Measurements from ENCODE around the gene BID. TPM values are rescaled to one million over a fixed set of nuclear protein-coding genes. Genes with fewer than 3 reads are reported as not detected.

Gene BID
- total and polyA plus RNA-seq, 2 of the 8 experiments (the other 6 are each of a cell fraction or from before 2014, with no cell fraction given): 39.3 to 114 TPM

DNA sequence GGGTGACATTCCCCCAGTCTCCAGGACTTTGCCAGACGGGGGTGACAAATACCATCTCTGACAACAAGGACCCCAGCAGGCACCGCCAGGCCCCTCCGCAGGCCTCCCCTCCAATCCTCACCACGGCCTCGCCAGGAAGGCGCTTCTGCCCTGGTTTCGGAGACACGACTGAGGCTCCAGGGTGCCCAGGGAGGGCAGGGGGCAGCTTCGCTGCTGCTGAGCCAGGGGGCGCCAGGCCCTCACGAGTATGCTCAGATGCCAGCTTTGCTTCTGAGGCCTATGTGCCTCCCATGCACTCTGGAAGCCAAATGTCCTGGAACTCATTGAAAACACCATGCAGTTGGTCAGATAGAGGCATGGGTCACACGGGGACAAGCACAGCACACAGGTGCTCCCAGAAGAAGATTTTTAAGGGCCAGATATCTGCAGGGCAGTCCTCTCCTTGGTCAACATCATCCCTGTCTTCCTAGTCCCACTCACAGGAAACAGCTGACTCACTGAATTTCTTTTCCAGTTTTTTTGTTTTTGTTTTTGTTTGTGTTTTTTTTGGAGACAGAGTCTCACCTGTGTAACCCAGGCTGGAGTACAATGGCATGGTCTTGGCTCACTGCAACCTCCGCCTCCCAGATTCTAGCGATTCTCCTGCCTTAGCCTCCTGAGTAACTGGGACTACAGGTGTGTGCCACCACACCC, 19.9 kb downstream of the BID start:
- no peak overlapping the region for H3K27ac ChIP-seq (ENCODE audit: low read depth, low read length)
- WGBS, 2 experiments (ENCODE audit: extremely low coverage in 1 of 2, insufficient coverage in 1 of 2, insufficient read length in 1 of 2, insufficient replicate concordance in 2 of 2, low coverage in 1 of 2, low lambda C conversion rate in 2 of 2, missing lambda C conversion rate in 1 of 2): 84% methylated on average over 11 of the region's 14 CpGs; no CpG with 5 or more reads in 1 of the 2 experiments
- no peaks in the 10 kb centered on the region for H3K23me2 ChIP-seq (ENCODE audit: low read depth, low read length)
- H2BK20ac ChIP-seq (ENCODE audit: low read length): no peak overlapping the region
- no peak overlapping the region for H3K4me2 ChIP-seq (ENCODE audit: insufficient read depth in 1 of 2, low read depth in 2 of 2, low read length in 2 of 2)
- no peak overlapping the region for H3K9ac ChIP-seq (replicated peaks in 1 of 4; ENCODE audit: extremely low read depth in 1 of 4, low read depth in 3 of 4, low read length in 3 of 4)
- no peak overlapping the region for H4K91ac ChIP-seq (replicated peaks; ENCODE audit: insufficient read length, low read length)
- H3K4me3 ChIP-seq (ENCODE audit: extremely low read depth in 1 of 4, insufficient read depth in 2 of 4, low read depth in 3 of 4, low read length in 4 of 4): no peak overlapping the region
- no peaks in the 10 kb centered on the region; a peak in 1 of 7 replicates for H3K4me1 ChIP-seq (replicated peaks in 1 of 4; ENCODE audit: control insufficient read depth in 3 of 4, insufficient read depth in 4 of 4, low read length in 3 of 4)
- H3K27me3 ChIP-seq (replicated peaks in 1 of 4; ENCODE audit: control insufficient read depth in 3 of 4, extremely low read depth in 1 of 4, insufficient read depth in 3 of 4, low read length in 3 of 4): no peaks in the 10 kb centered on the region
- no peaks in the 10 kb centered on the region for H3K9me3 ChIP-seq (ENCODE audit: insufficient read depth in 2 of 2, low read depth in 1 of 2, low read length in 1 of 2)
- H2BK15ac ChIP-seq (ENCODE audit: low read length): no peak overlapping the region
- peaks cover 0 to 3% of the 10 kb centered on the region in 2 experiments for H4K20me1 ChIP-seq (replicated peaks in 1 of 2; ENCODE audit: control insufficient read depth in 1 of 2, insufficient read depth in 2 of 2, low read length in 2 of 2)
- no peak overlapping the region for H2BK120ac ChIP-seq (replicated peaks; ENCODE audit: low read depth, low read length)
- peaks cover 0 to 3% of the 10 kb centered on the region in 2 experiments; a peak in 2 of 4 replicates for H3K79me2 ChIP-seq (ENCODE audit: control insufficient read depth in 1 of 2, insufficient read depth in 2 of 2, low read length in 2 of 2)
- H2AFZ ChIP-seq (ENCODE audit: low read length): no peak overlapping the region
- POLR2A ChIA-PET (ENCODE audit: partially characterized antibody): interaction anchor here (0.9 to 1.1 kb wide), 2 partner anchors 19 to 31 kb away, joined by 3 read pairs; no protein-coding TSS in a partner anchor
- FAIRE-seq (no peak), DNase-seq (ENCODE audit: low read depth in 1 of 2, low spot score in 2 of 2) (no peak)
- H2BK5ac ChIP-seq (ENCODE audit: low read depth, low read length): no peak overlapping the region
- no peak overlapping the region for H2BK12ac ChIP-seq (ENCODE audit: low read depth, low read length)
- no peaks in the 10 kb centered on the region for H3K36me3 ChIP-seq (ENCODE audit: control insufficient read depth in 2 of 4, insufficient read depth in 4 of 4, low read length in 3 of 4)
- no peak overlapping the region for H4K5ac ChIP-seq (ENCODE audit: insufficient read length, low read depth, low read length)
- H3K79me1 ChIP-seq (ENCODE audit: low read depth, low read length): peaks cover 14% of the 10 kb centered on the region
- no peak overlapping the region for H2AK5ac ChIP-seq (ENCODE audit: low read depth, low read length)
- H3K14ac ChIP-seq (ENCODE audit: insufficient read length): no peak overlapping the region
- H3K18ac ChIP-seq (ENCODE audit: extremely low read depth, low read length): no peak overlapping the region
- no peak overlapping the region for H3K56ac ChIP-seq (replicated peaks; ENCODE audit: insufficient read length, low read depth, low read length)
- no peak overlapping the region for H4K8ac ChIP-seq (ENCODE audit: extremely low read depth, insufficient read depth, low read length)
- no peak overlapping the region for H3K23ac ChIP-seq (ENCODE audit: insufficient read length)
- no peak overlapping the region for H3K4ac ChIP-seq (replicated peaks; ENCODE audit: insufficient read length, low read depth, low read length)
- CTCF ChIA-PET (ENCODE audit: partially characterized antibody): interaction anchor here (0.8 to 8.4 kb wide), 8 partner anchors 10 to 138 kb away, joined by 3 to 93 read pairs (median 4); no protein-coding TSS in a partner anchor
- TF ChIP-seq SRF (IDR thresholded peaks at IDR 0.05; ENCODE audit: low read depth, low read length): no peak
- TF ChIP-seq TEAD4 (IDR thresholded peaks at IDR 0.05; ENCODE audit: low read depth, low read length): no peak
- no peak for TF ChIP-seq ASH2L (IDR thresholded peaks at IDR 0.05; ENCODE audit: low read length)
- no peak for TF ChIP-seq PHF8 (conservative IDR thresholded peaks at IDR 0.05; ENCODE audit: low read depth, low read length)
- TF ChIP-seq RAD21 (IDR thresholded peaks at IDR 0.05 in 1 of 2, conservative IDR thresholded peaks at IDR 0.05 in 1 of 2; ENCODE audit: low read depth in 2 of 2, low read length in 2 of 2): peak; percentile 86 to 89
- TF ChIP-seq, protein P1, sequence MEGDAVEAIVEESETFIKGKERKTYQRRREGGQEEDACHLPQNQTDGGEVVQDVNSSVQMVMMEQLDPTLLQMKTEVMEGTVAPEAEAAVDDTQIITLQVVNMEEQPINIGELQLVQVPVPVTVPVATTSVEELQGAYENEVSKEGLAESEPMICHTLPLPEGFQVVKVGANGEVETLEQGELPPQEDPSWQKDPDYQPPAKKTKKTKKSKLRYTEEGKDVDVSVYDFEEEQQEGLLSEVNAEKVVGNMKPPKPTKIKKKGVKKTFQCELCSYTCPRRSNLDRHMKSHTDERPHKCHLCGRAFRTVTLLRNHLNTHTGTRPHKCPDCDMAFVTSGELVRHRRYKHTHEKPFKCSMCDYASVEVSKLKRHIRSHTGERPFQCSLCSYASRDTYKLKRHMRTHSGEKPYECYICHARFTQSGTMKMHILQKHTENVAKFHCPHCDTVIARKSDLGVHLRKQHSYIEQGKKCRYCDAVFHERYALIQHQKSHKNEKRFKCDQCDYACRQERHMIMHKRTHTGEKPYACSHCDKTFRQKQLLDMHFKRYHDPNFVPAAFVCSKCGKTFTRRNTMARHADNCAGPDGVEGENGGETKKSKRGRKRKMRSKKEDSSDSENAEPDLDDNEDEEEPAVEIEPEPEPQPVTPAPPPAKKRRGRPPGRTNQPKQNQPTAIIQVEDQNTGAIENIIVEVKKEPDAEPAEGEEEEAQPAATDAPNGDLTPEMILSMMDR (IDR thresholded peaks at IDR 0.05; ENCODE audit: control extremely low read depth in 1 of 3, insufficient read depth in 1 of 3, low read depth in 1 of 3, low read length in 3 of 3): peak; percentile 73 to 85 (median 82)
- TF ChIP-seq EP300 (IDR thresholded peaks at IDR 0.05; ENCODE audit: borderline replicate concordance in 1 of 2, low read depth in 2 of 2, low read length in 2 of 2): no peak
- no peak for TF ChIP-seq CREB1 (IDR thresholded peaks at IDR 0.05)
- no peak for TF ChIP-seq RFX5 (IDR thresholded peaks at IDR 0.05; ENCODE audit: borderline replicate concordance, low read depth, low read length)
- no peak for TF ChIP-seq JUND (IDR thresholded peaks at IDR 0.05; ENCODE audit: low read length)
